B cell (primary cell): ENCODE data around the gene ARHGAP6. TPM values are rescaled to one million over a fixed set of nuclear protein-coding genes. Genes with fewer than 3 reads are reported as not detected.

ENCODE experiments used
- ATAC-seq: fragments of 200-7000 bp; cut with Tn5 transposase; one replicate; pipeline ENCODE4 v1.10.0; 2021; ENCODE audit warnings: low read depth, mild to moderate bottlenecking, moderate number of reproducible peaks, moderate library complexity
- CTCF ChIA-PET: fragments of 350-600 bp; sonication (Branson Sonifier 250); formaldehyde crosslinking; loops from one replicate; lab custom pipeline; 2021; ENCODE audit warnings: antibody characterized with exemption, inconsistent platforms; lab: Charles Lee
- POLR2A ChIA-PET: fragments of 350-600 bp; sonication (Branson Sonifier 250); formaldehyde crosslinking; loops from one replicate; lab custom pipeline; 2021; ENCODE audit warnings: antibody characterized with exemption; lab: Charles Lee
- DNase-seq: peaks from one replicate; pipeline ENCODE4 v3.0.0; 2013
- H2AFZ ChIP-seq: 2 replicates; pipeline ENCODE4 v1.6.1; 2012; ENCODE audit warnings: mild to moderate bottlenecking, low read depth, low read length; ENCODE audit not compliant: insufficient read depth, poor library complexity, severe bottlenecking
- H3K27ac ChIP-seq, 2 donors: 1 replicate in 1 of 2; 2 replicates in 1 of 2; pipeline ENCODE4 v1.5.1; 2012 to 2013; ENCODE audit warnings: low read length in 2 of 2, mild to moderate bottlenecking in 2 of 2, moderate library complexity in 1 of 2
- H3K27me3 ChIP-seq, 4 experiments: fragments of 200-600 bp in 1 of 4; sonication (generic) in 1 of 4; replicated peaks in 1 of 4; 1 replicate in 2 of 4; 2 replicates in 2 of 4; pipeline versions ENCODE4 v1.6.1 to v1.7.0; 2013 to 2016; ENCODE audit warnings: low read length in 3 of 4, mild to moderate bottlenecking in 2 of 4, mixed read lengths in 1 of 4, moderate library complexity in 1 of 4; ENCODE audit not compliant: insufficient read depth in 4 of 4, control insufficient read depth in 3 of 4; ENCODE audit errors: control extremely low read depth in 1 of 4
- H3K36me3 ChIP-seq, 2 experiments: replicated peaks in 1 of 2; 1 replicate in 1 of 2; 2 replicates in 1 of 2; pipeline versions ENCODE4 v1.6.1 to v1.7.1; 2013; ENCODE audit warnings: low read length in 1 of 2; ENCODE audit not compliant: insufficient read depth in 2 of 2, control insufficient read depth in 1 of 2; ENCODE audit errors: control extremely low read depth in 1 of 2, extremely low read depth in 1 of 2
- H3K4me1 ChIP-seq, 2 donors: fragments of 200-600 bp in 1 of 2; sonication (generic) in 1 of 2; 1 replicate in 1 of 2; 2 replicates in 1 of 2; pipeline versions ENCODE4 v1.5.1 to v1.6.1; 2013 to 2017; ENCODE audit warnings: low read length in 2 of 2; ENCODE audit not compliant: control insufficient read depth in 2 of 2, insufficient read depth in 2 of 2
- H3K4me2 ChIP-seq: replicated peaks from 2 replicates; pipeline ENCODE3; 2012; ENCODE audit warnings: mild to moderate bottlenecking, low read depth, low read length; ENCODE audit not compliant: poor library complexity, severe bottlenecking
- H3K4me3 ChIP-seq, 5 experiments: fragments of 200-600 bp in 1 of 5; sonication (generic) in 1 of 5; 1 replicate in 3 of 5; 2 replicates in 2 of 5; pipeline versions ENCODE4 v1.5.1 to v1.7.0; 2011 to 2016; ENCODE audit warnings: low read length in 4 of 5, mild to moderate bottlenecking in 4 of 5, low read depth in 2 of 5, control low read depth in 1 of 5, moderate library complexity in 1 of 5; ENCODE audit not compliant: insufficient read depth in 1 of 5; ENCODE audit errors: control extremely low read depth in 1 of 5, extremely low read depth in 1 of 5
- H3K79me2 ChIP-seq: fragments of 200-600 bp; sonication (generic); one replicate; pipeline ENCODE4 v1.6.0; 2016; ENCODE audit warnings: low read length; ENCODE audit not compliant: control insufficient read depth, insufficient read depth
- H3K9ac ChIP-seq: fragments of 200-600 bp; sonication (generic); 2 replicates; pipeline ENCODE4 v1.6.1; 2017; ENCODE audit warnings: mild to moderate bottlenecking, low read length, moderate library complexity
- H3K9me3 ChIP-seq, 3 donors: one replicate each; pipeline versions ENCODE4 v1.6.1 to v1.7.1; 2013; ENCODE audit warnings: low read length in 2 of 3; ENCODE audit not compliant: control insufficient read depth in 2 of 3, insufficient read depth in 1 of 3; ENCODE audit errors: control extremely low read depth in 1 of 3
- H4K20me1 ChIP-seq: 2 replicates; pipeline ENCODE4 v1.6.0; 2012; ENCODE audit warnings: mild to moderate bottlenecking, low read length; ENCODE audit not compliant: insufficient read depth, control insufficient read depth, poor library complexity, severe bottlenecking
- H3K27ac Mint-ChIP-seq: one replicate; pipeline ENCODE4 v1.8.0; 2021; ENCODE audit warnings: mixed read lengths
- H3K27me3 Mint-ChIP-seq: one replicate; pipeline ENCODE4 v1.8.0; 2021; ENCODE audit warnings: mixed read lengths
- H3K4me1 Mint-ChIP-seq: one replicate; pipeline ENCODE4 v1.8.0; 2021; ENCODE audit warnings: mixed read lengths
- H3K4me3 Mint-ChIP-seq: one replicate; pipeline ENCODE4 v1.8.0; 2021; ENCODE audit warnings: mixed read lengths
- H3K9me3 Mint-ChIP-seq: one replicate; pipeline ENCODE4 v1.8.0; 2022; ENCODE audit warnings: mixed read lengths; ENCODE audit not compliant: insufficient read depth
- CTCF ChIP-seq: fragments of 200-600 bp; IDR thresholded peaks from one replicate; pipeline ENCODE4 v1.8.0; 2022; ENCODE audit warnings: antibody characterized with exemption, mild to moderate bottlenecking
- EZH2 ChIP-seq: IDR thresholded peaks from 2 replicates; pipeline ENCODE4 v1.6.1; 2012; ENCODE audit warnings: borderline replicate concordance, low read depth, mild to moderate bottlenecking, moderate library complexity, low read length; ENCODE audit not compliant: insufficient read depth, poor library complexity, severe bottlenecking
- WGBS: methylation state at CpG from one replicate; pipeline ENCODE4 v1.1.5; 2013; ENCODE audit warnings: missing lambda C conversion rate; ENCODE audit not compliant: insufficient coverage; 5-methylcytosine and 5-hydroxymethylcytosine counted together
- intact Hi-C: fragments of 100-400 bp; cut with micrococcal nuclease; formaldehyde crosslinking; loops from one replicate; pipeline ENCODE4 v1.10.0; 2022
- polyA plus RNA-seq: library from polyadenylated mRNA; depleted of rRNA; stranded (reverse); fragments of >200 nt; gene quantifications from 2 replicates; pipeline ENCODE4 v1.2.3, GENCODE V29; 2012
- total RNA-seq, 2 donors: library from RNA; stranded (reverse); fragments of 120-200 nt in 1 of 2; gene quantifications; 1 replicate in 1 of 2; 2 replicates in 1 of 2; pipeline versions ENCODE4 v1.2.3 to v1.2.4, GENCODE V29; 2013 to 2022

Gene ARHGAP6
- total and polyA plus RNA-seq, 2 donors (not counting 1 experiment from before 2014, with no cell fraction given) = 1.6 to 2.6 TPM

- Mint-ChIP-seq H3K27ac (no peak overlapping the region), H3K4me3 (no peak overlapping the region), H3K27me3 (peaks cover 19% of the 10 kb centered on the region), H3K9me3 (no peaks in the 10 kb centered on the region), H3K4me1 (no peaks in the 10 kb centered on the region)
- ChIA-PET POLR2A (no interaction called here), CTCF (no interaction called here)
- no peak overlapping the region for H3K9ac ChIP-seq
- ATAC-seq (no peak), DNase-seq (no peak)
- H3K27me3 ChIP-seq = peaks cover 0 to 3% (median 0%) of the 10 kb centered on the region in 4 experiments
- no peak overlapping the region for H3K4me3 ChIP-seq
- no peaks in the 10 kb centered on the region for H3K36me3 ChIP-seq
- H3K4me2 ChIP-seq = no peak overlapping the region
- WGBS = 20% methylated on average over 1 of the region's 1 CpG
- intact Hi-C loops = no loop called here
- TF ChIP-seq CTCF (peak; percentile 15), EZH2 (no peak)
- no peaks in the 10 kb centered on the region for H3K79me2 ChIP-seq
- no peaks in the 10 kb centered on the region for H3K4me1 ChIP-seq
- no peaks in the 10 kb centered on the region for H3K9me3 ChIP-seq
- H3K27ac ChIP-seq = no peak overlapping the region
- no peak overlapping the region for H2AFZ ChIP-seq
- H4K20me1 ChIP-seq = no peaks in the 10 kb centered on the region
Measured at GRCh38 chrX:11484290-11484689, 181.4 kb downstream of the ARHGAP6 start.

- Histone ChIP-seq H3K4me3 (no peak overlapping the region), H3K36me3 (no peaks in the 10 kb centered on the region), H3K27me3 (peaks cover 0 to 3% (median 0%) of the 10 kb centered on the region in 4 experiments), H2AFZ (no peak overlapping the region), H3K9me3 (no peaks in the 10 kb centered on the region), H3K9ac (no peak overlapping the region), H4K20me1 (no peaks in the 10 kb centered on the region), H3K4me2 (no peak overlapping the region), H3K79me2 (no peaks in the 10 kb centered on the region), H3K4me1 (no peaks in the 10 kb centered on the region), H3K27ac (no peak overlapping the region)
- Mint-ChIP-seq H3K9me3 (no peaks in the 10 kb centered on the region), H3K4me3 (no peak overlapping the region), H3K27ac (no peak overlapping the region), H3K4me1 (no peaks in the 10 kb centered on the region), H3K27me3 (peaks cover 16% of the 10 kb centered on the region)
- WGBS = no CpG with 5 or more reads among the region's 3 CpGs
- ChIA-PET POLR2A (no interaction called here), CTCF (no interaction called here)
- DNase-seq (no peak), ATAC-seq (no peak)
- no peak for TF ChIP-seq CTCF
- no peak for TF ChIP-seq EZH2
- intact Hi-C loops = no loop called here
Measured at GRCh38 chrX:11481035-11481434, 184.7 kb downstream of the ARHGAP6 start.
